GM23248 (cell line): ENCODE measurements around the gene VASP.

ENCODE experiments used
- EZH2 ChIP-seq: fragments of 200-600 bp; sonication (generic); IDR thresholded peaks from 2 replicates; pipeline ENCODE4 v1.6.1; 2018; ENCODE audit warnings: antibody characterized with exemption, mild to moderate bottlenecking; ENCODE audit not compliant: insufficient read depth, poor library complexity, severe bottlenecking
- EZH2phosphoT487 ChIP-seq: fragments of 200-600 bp; sonication (generic); IDR thresholded peaks from 2 replicates; pipeline ENCODE4 v1.6.1; 2018; ENCODE audit warnings: antibody characterized with exemption, moderate library complexity, mild to moderate bottlenecking, low read depth; ENCODE audit not compliant: insufficient read depth

DNA sequence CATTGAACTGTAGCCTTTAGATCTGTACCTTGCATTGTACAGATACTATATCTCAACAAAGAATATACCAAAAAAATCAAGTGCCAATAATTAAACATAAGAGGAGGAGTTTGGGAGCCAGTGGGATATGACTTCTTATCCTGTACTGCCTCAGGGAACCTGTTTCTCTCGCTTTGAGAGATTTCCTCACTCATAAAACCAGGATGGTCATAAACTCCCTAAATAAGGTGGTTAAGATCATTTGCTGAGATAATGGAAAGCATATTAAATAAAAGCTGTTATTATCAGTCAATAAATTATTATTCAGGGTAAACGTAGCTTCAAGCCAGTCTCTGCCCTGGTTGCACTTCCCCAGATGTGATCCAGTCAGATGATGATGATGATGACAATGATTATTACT, 60.3 kb downstream of the VASP start:
- no peak for TF ChIP-seq EZH2
- no peak for TF ChIP-seq EZH2phosphoT487
